ENCODE measurements around the gene ANXA4. TPM values are rescaled to one million over a fixed set of nuclear protein-coding genes. Genes with fewer than 3 reads are reported as not detected.

Gene ANXA4
- 100 to 1,000 TPM; 106 to 216 (median 156) TPM for total RNA-seq

DNA sequence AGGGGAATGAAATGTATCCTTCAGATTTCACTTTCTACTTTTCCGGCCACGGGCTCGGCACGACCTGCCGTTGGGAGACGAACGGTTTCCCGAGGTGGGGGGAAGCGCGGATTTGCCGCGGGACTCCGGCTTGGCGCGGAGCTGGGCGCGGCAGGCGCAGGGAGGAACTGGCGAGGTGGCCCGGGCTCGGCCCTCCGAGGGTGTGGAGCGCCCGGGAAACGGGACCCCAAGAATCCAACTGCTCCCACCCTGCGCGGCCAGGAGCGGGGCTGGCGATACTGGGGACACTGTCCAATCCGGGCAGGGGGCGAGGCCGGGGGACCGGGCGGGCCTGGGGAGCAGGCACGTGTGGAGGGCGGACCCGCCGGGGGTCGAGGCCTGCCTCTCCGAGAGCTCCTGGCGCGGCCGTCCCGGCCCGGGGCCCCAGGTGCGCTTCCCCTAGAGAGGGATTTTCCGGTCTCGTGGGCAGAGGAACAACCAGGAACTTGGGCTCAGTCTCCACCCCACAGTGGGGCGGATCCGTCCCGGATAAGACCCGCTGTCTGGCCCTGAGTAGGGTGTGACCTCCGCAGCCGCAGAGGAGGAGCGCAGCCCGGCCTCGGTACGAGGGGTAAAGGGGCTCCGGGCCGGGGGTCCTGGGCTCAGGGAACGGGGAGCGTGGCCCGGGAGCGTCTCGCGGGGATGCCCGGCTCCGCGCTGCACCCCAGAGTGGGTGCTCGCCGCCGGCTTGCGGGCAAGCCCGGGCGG is at the start of gene ANXA4:
TSS of gene ANXA4 (plus strand) at position 560 of the 747 bp plus-strand sequence. CDS start 39,432 bp downstream, outside the sequence.
- Histone ChIP-seq H3K4me1 (peaks cover 0 to 36% (median 0%) of the 10 kb centered on the region in 4 donors), H3K36me3 (no peaks in the 10 kb centered on the region), H3K4me3 (peak within 1 kb of the TSS; percentile 76 to 92 (median 83)), H3K27ac (peak within 1 kb of the TSS; percentile 82 to 92 (median 90)), H3K27me3 (no peaks in the 10 kb centered on the region), H3K9me3 (no peaks in the 10 kb centered on the region)
- TF ChIP-seq, protein P1, sequence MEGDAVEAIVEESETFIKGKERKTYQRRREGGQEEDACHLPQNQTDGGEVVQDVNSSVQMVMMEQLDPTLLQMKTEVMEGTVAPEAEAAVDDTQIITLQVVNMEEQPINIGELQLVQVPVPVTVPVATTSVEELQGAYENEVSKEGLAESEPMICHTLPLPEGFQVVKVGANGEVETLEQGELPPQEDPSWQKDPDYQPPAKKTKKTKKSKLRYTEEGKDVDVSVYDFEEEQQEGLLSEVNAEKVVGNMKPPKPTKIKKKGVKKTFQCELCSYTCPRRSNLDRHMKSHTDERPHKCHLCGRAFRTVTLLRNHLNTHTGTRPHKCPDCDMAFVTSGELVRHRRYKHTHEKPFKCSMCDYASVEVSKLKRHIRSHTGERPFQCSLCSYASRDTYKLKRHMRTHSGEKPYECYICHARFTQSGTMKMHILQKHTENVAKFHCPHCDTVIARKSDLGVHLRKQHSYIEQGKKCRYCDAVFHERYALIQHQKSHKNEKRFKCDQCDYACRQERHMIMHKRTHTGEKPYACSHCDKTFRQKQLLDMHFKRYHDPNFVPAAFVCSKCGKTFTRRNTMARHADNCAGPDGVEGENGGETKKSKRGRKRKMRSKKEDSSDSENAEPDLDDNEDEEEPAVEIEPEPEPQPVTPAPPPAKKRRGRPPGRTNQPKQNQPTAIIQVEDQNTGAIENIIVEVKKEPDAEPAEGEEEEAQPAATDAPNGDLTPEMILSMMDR (IDR thresholded peaks at IDR 0.05), result peak in 1 of 6 experiments; percentile 8
- peak; percentile 84 to 94 for TF ChIP-seq POLR2A (IDR thresholded peaks at IDR 0.05)
- peak; percentile 67 to 94 (median 90) for DNase-seq

DNA sequence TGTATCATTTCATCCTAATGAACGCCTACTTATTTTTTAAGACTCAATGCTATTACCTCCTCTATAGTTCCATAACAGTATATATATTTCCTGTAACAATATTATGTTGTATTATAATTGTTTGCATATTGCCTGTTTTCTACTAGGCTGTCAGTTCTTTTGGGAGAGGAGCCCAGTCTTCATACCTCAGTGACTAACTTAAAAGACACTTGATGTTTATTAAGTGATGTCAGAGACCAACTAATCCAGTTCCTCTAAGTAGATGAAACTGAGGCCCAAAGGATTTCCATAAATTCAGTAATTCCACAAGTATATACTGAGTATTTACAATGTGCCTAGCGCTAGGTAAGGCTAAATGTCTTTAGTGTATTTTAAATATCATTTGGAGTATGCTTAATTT is 49.5 kb upstream of the ANXA4 start:
- Histone ChIP-seq H3K4me1 (peaks cover 0 to 14% (median 8%) of the 10 kb centered on the region in 4 donors), H3K27me3 (no peaks in the 10 kb centered on the region), H3K9me3 (no peaks in the 10 kb centered on the region), H3K27ac (peak overlapping the region in 2 of 4 donors; percentile 57 to 72), H3K4me3 (no peak overlapping the region), H3K36me3 (no peaks in the 10 kb centered on the region)
- no peak for DNase-seq
- no peak for TF ChIP-seq POLR2A (IDR thresholded peaks at IDR 0.05)
- TF ChIP-seq, protein P1 (IDR thresholded peaks at IDR 0.05), result no peak

DNA sequence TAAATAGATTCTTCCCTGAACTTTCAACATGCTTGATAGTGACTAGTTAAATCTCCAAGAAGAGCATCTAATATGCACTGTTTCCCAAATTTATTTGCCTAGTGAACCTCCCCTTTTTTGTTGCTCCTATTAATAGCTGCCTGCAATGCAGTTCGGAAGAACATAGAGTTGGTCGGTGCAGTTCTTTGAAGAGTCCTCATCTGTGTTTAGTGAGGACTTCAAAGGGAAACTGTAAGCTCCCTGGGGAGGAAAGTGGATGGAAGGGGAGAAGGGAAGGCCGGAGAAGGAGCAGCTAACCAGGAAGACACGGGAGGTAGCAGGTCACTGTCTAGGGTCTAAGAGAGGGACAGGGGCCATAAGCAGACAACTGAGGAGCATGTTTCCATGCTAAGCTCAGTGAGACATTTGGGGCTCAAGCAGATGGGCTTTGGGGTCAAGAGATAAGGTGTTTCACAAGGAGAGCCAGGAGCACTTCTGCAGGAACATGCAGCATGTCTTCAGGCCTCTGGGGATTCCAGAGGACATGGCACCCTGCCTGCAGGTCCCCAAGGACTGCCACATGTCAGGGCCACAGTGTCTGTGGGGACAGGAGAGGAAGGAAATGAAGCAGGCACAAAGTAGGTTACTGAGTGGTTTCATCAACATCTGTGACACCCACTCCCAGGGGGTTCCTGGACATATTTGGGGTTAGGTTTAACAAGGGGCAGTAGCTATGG is 48.7 kb upstream of the ANXA4 start:
- peak overlapping the region; percentile 46 to 72 (median 57) for H3K27ac ChIP-seq
- no peaks in the 10 kb centered on the region for H3K36me3 ChIP-seq
- H3K4me1 ChIP-seq, result peaks cover 0 to 14% (median 8%) of the 10 kb centered on the region in 4 donors
- H3K9me3 ChIP-seq, result no peaks in the 10 kb centered on the region
- peak in 2 of 3 donors; percentile 71 to 74 for DNase-seq
- no peak overlapping the region for H3K4me3 ChIP-seq
- TF ChIP-seq, protein P1 (IDR thresholded peaks at IDR 0.05), result no peak
- no peak for TF ChIP-seq POLR2A (IDR thresholded peaks at IDR 0.05)
- no peaks in the 10 kb centered on the region for H3K27me3 ChIP-seq

DNA sequence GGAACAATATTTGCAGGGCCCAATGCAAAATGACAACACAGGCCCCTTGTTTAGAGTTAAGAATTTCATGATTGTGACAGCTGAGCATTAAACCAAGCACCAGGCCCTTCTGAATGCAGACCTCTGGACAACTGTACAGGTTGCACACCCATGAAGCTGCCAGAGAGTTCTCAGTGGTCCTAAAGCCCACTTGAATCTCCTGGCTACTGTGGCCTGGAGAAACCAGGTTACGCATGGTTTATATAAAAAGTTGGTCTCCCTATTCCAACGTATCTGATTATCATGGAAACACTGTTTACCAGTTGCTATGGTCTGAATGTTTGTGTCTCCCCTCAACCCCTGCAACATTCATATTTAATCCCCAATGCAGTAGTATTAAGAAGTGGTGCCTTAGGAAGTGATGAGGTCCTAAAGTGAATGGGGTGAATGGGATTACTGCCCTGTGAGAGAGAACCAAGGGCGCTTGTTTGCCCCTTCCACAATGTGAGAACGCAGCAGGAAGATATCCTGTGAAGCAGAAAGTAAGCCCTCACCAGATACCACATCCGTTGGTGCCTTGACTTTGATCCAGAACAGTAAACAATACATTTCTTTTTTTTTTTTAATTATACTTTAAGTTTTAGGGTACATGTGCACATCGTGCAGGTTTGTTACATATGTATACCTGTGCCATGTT is 48.0 kb upstream of the ANXA4 start:
- H3K9me3 ChIP-seq, result no peaks in the 10 kb centered on the region
- no peak for TF ChIP-seq POLR2A (IDR thresholded peaks at IDR 0.05)
- TF ChIP-seq, protein P1 (IDR thresholded peaks at IDR 0.05), result no peak
- H3K4me1 ChIP-seq, result peaks cover 0 to 14% (median 8%) of the 10 kb centered on the region in 4 donors
- no peaks in the 10 kb centered on the region for H3K27me3 ChIP-seq
- H3K27ac ChIP-seq, result peak overlapping the region; percentile 46 to 72 (median 57)
- no peaks in the 10 kb centered on the region for H3K36me3 ChIP-seq
- DNase-seq, result peak in 2 of 3 donors; percentile 64 to 81
- H3K4me3 ChIP-seq, result no peak overlapping the region
